ENCODE measurements around the gene SPAG16.

Gene SPAG16

DNA sequence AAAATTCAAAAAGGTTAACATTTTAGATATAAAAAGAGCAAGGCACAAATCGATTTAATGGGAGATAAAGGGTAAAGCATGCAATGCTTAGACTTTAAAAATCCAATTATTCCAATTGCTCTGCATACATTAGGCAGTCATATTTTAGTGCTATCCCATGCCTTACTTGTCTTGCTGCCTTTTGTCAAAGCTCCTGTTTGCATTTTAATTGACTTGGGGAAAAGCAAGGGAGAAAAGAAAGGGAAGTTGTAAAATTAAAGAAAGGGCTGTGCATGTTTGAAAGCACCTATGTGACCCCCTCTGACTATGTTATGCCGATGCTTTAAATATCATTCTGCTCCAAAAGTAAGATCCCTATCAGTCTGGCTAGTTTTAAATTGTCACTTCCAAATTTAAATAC lies 932.9 kb downstream of the SPAG16 start:
- Mint-ChIP-seq H3K27me3 (no peaks in the 10 kb centered on the region), H3K9me3 (no peaks in the 10 kb centered on the region), H3K27ac (no peak overlapping the region), H3K4me3 (no peak overlapping the region), H3K4me1 (no peaks in the 10 kb centered on the region)
- ATAC-seq (no peak), DNase-seq (no peak)

DNA sequence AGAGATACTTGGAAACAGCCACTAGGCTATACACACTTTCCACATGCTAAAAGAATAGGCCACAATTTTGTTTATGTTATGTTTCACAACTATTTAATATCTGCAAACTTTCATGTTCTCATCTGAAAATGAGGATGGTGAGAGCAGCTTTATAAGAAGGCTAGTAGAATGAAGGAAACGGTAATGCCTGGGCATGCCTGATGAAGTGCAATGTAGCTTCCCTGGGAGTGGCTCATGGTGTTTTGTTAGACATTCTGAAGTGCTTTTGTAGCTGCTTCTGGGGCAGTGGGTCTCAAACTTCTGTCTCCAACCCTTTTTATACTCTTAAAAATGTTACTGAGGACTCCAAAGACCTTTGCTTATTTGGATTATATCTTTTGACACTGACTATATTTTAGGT lies 933.3 kb downstream of the SPAG16 start:
- ATAC-seq (no peak), DNase-seq (no peak)
- Mint-ChIP-seq H3K27ac (no peak overlapping the region), H3K4me3 (no peak overlapping the region), H3K4me1 (no peaks in the 10 kb centered on the region), H3K27me3 (no peaks in the 10 kb centered on the region), H3K9me3 (no peaks in the 10 kb centered on the region)

DNA sequence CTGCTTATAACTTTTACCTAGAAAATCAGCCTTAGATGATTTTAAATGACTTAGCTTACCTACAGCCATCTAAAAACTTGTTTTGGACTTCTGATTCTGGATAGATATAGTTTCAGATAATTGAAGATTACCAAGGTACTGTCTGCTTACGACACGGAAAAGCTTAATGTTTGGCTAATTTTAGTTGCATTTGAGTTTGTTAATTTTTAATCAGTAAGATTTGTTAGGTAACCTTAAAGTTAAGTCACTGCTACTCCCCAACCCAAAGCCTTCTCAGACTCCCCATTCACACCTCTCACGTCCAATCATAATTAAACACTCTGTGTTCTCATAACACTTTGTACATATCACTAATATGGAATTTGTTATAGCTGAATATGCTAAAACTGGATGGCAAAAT lies 936.0 kb downstream of the SPAG16 start:
- no peaks in the 10 kb centered on the region for H3K9me3 Mint-ChIP-seq
- DNase-seq (no peak), ATAC-seq (no peak)
- H3K27ac Mint-ChIP-seq: no peak overlapping the region
- no peaks in the 10 kb centered on the region for H3K27me3 Mint-ChIP-seq
- H3K4me1 Mint-ChIP-seq: no peaks in the 10 kb centered on the region
- H3K4me3 Mint-ChIP-seq: no peak overlapping the region

GRCh38 chr2:214226061-214226460 lies 941.8 kb downstream of the SPAG16 start:
- H3K4me3 Mint-ChIP-seq: no peak overlapping the region
- no peak for ATAC-seq
- no peaks in the 10 kb centered on the region for H3K27me3 Mint-ChIP-seq
- no peaks in the 10 kb centered on the region for H3K4me1 Mint-ChIP-seq
- H3K9me3 Mint-ChIP-seq: no peaks in the 10 kb centered on the region
- DNase-seq: no peak
- H3K27ac Mint-ChIP-seq: no peak overlapping the region

- no peak for DNase-seq
- Mint-ChIP-seq H3K4me1 (no peaks in the 10 kb centered on the region), H3K27me3 (no peaks in the 10 kb centered on the region), H3K4me3 (no peak overlapping the region), H3K27ac (no peak overlapping the region), H3K9me3 (no peaks in the 10 kb centered on the region)
- no peak for ATAC-seq
Measured at GRCh38 chr2:214232271-214232670, 948.0 kb downstream of the SPAG16 start.

GRCh38 chr2:214233164-214233563 lies 948.9 kb downstream of the SPAG16 start:
- H3K4me3 Mint-ChIP-seq: no peak overlapping the region
- H3K4me1 Mint-ChIP-seq: no peaks in the 10 kb centered on the region
- H3K27me3 Mint-ChIP-seq: no peaks in the 10 kb centered on the region
- ATAC-seq (no peak), DNase-seq (no peak)
- H3K27ac Mint-ChIP-seq: no peak overlapping the region
- no peaks in the 10 kb centered on the region for H3K9me3 Mint-ChIP-seq

GRCh38 chr2:214242797-214243196 lies 958.5 kb downstream of the SPAG16 start:
- H3K27ac Mint-ChIP-seq: no peak overlapping the region
- H3K4me1 Mint-ChIP-seq: no peaks in the 10 kb centered on the region
- H3K4me3 Mint-ChIP-seq: no peak overlapping the region
- no peaks in the 10 kb centered on the region for H3K9me3 Mint-ChIP-seq
- no peak for ATAC-seq
- no peaks in the 10 kb centered on the region for H3K27me3 Mint-ChIP-seq
- DNase-seq: no peak

DNA sequence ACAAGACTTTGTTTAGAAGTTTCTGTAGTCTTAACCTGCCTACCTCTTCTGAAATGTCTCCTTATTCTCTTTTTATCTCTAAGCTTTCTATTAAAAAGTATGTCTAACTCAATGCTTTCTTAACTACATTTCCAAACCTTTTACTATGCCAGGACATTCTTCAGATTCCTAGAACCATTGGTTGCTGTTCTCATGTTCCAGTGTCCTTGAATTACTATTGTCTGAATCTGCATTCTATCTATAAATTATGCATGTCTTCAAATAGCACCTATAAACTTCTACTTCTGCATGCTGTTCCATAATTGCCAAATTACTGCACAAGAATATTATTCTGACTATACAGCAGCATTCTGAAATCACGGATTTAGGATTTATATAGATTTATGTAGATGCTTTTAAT lies 960.6 kb downstream of the SPAG16 start:
- no peaks in the 10 kb centered on the region for H3K27me3 Mint-ChIP-seq
- no peak for DNase-seq
- no peak for ATAC-seq

DNA sequence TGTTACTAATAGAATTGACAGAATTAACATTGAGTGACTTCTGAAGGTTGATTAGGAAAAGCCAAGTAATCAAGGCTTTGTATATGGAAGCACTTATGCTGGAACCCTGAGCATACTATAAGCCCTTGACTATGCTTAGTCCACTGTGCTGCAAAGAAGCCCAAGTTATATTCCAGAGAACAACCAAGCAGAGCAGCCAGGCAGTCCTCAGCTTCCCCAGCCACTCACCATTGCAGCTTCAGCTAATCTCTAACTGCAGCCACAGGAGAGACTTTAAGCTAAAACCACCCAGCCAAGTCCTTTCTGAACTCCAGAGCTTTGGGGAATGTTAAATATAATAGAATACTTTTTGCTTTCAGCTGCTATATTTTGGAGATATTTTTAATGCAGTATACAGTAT lies 962.2 kb downstream of the SPAG16 start:
- ATAC-seq (no peak), DNase-seq (no peak)
- peaks cover 0 to 8% of the 10 kb centered on the region in 2 donors for H3K9me3 Mint-ChIP-seq
- H3K27ac Mint-ChIP-seq: no peak overlapping the region
- no peaks in the 10 kb centered on the region for H3K27me3 Mint-ChIP-seq
- H3K4me1 Mint-ChIP-seq: no peaks in the 10 kb centered on the region
- H3K4me3 Mint-ChIP-seq: no peak overlapping the region

More for the DNA sequence above, 960.6 kb downstream of the SPAG16 start:
- no peaks in the 10 kb centered on the region for H3K4me1 Mint-ChIP-seq
- no peak overlapping the region for H3K27ac Mint-ChIP-seq
- H3K9me3 Mint-ChIP-seq: peaks cover 0 to 8% of the 10 kb centered on the region in 2 donors
- H3K4me3 Mint-ChIP-seq: no peak overlapping the region

- peaks cover 0 to 8% of the 10 kb centered on the region in 2 donors for H3K9me3 Mint-ChIP-seq
- ATAC-seq (no peak), DNase-seq (no peak)
- H3K4me1 Mint-ChIP-seq: no peaks in the 10 kb centered on the region
- H3K27ac Mint-ChIP-seq: no peak overlapping the region
- no peak overlapping the region for H3K4me3 Mint-ChIP-seq
- H3K27me3 Mint-ChIP-seq: no peaks in the 10 kb centered on the region
Measured at GRCh38 chr2:214247531-214247930, 963.3 kb downstream of the SPAG16 start.

- Mint-ChIP-seq H3K4me3 (no peak overlapping the region), H3K27me3 (no peaks in the 10 kb centered on the region), H3K9me3 (peaks cover 3 to 6% of the 10 kb centered on the region in 2 donors), H3K4me1 (no peaks in the 10 kb centered on the region), H3K27ac (no peak overlapping the region)
- no peak for ATAC-seq
- no peak for DNase-seq
Measured at GRCh38 chr2:214255046-214255445, 970.8 kb downstream of the SPAG16 start.

DNA sequence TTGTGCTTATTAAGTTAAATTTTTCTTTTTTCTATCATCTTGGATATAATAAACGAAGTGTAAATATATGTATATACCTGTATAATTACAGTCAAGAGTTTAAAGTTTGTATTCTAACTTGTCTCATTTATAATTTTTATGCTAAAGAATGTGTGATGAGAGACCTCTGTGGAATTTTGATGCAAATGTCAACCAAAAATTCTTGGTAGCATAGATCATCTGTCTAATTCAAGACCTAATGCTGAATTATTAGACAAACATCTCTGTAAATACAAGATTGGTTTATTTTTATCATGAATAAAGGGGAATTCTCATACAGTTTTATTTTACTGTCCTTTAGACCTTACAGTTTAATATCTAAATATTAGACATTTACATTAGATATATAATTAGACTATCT lies 977.4 kb downstream of the SPAG16 start:
- ATAC-seq (no peak), DNase-seq (no peak)
- Mint-ChIP-seq H3K27me3 (no peaks in the 10 kb centered on the region), H3K4me3 (no peak overlapping the region), H3K27ac (no peak overlapping the region), H3K4me1 (no peaks in the 10 kb centered on the region), H3K9me3 (peaks cover 3 to 6% of the 10 kb centered on the region in 2 donors)

DNA sequence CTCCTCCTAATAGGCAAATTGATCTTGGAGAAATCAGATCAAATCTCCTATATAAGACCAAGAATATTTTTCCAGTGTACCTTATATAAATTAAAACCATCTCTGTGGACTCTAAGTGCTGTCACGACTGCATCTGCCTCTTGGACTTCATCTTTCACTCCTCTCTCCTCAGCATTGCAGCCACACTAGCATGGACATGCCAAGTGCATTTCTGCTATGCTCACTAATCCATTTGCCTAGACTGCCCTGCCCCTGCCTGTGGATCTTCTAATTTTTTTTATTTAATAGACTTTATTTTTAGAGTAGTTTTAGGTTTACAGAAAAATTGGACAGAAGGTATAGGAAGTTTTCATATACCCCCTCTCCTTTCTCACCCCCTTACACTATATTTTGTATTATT lies 979.9 kb downstream of the SPAG16 start:
- H3K9me3 Mint-ChIP-seq: peaks cover 3 to 6% of the 10 kb centered on the region in 2 donors

GRCh38 chr2:214265991-214266489 lies 981.8 kb downstream of the SPAG16 start:
- ATAC-seq (no peak), DNase-seq (no peak)
- Mint-ChIP-seq H3K4me1 (no peaks in the 10 kb centered on the region), H3K27ac (no peak overlapping the region), H3K4me3 (no peak overlapping the region), H3K27me3 (no peaks in the 10 kb centered on the region), H3K9me3 (no peaks in the 10 kb centered on the region)

More for the DNA sequence above, 979.9 kb downstream of the SPAG16 start:
- DNase-seq (no peak), ATAC-seq (no peak)
- H3K4me3 Mint-ChIP-seq: no peak overlapping the region
- no peaks in the 10 kb centered on the region for H3K4me1 Mint-ChIP-seq
- no peaks in the 10 kb centered on the region for H3K27me3 Mint-ChIP-seq
- H3K27ac Mint-ChIP-seq: no peak overlapping the region

GRCh38 chr2:214277880-214278279 lies 993.6 kb downstream of the SPAG16 start:
- Mint-ChIP-seq H3K4me1 (no peaks in the 10 kb centered on the region), H3K9me3 (peaks cover 0 to 15% of the 10 kb centered on the region in 2 donors), H3K4me3 (no peak overlapping the region), H3K27me3 (no peaks in the 10 kb centered on the region), H3K27ac (no peak overlapping the region)
- DNase-seq (no peak), ATAC-seq (no peak)

GRCh38 chr2:214286011-214286410 lies 1001.7 kb downstream of the SPAG16 start:
- H3K4me1 Mint-ChIP-seq: no peaks in the 10 kb centered on the region
- no peak for DNase-seq
- H3K9me3 Mint-ChIP-seq: peaks cover 0 to 5% of the 10 kb centered on the region in 2 donors
- H3K4me3 Mint-ChIP-seq: no peak overlapping the region
- H3K27me3 Mint-ChIP-seq: no peaks in the 10 kb centered on the region
- ATAC-seq: no peak
- no peak overlapping the region for H3K27ac Mint-ChIP-seq

- ATAC-seq (no peak), DNase-seq (no peak)
- H3K27ac Mint-ChIP-seq: no peak overlapping the region
- peaks cover 14 to 17% of the 10 kb centered on the region in 2 donors for H3K9me3 Mint-ChIP-seq
- H3K27me3 Mint-ChIP-seq: no peaks in the 10 kb centered on the region
- no peaks in the 10 kb centered on the region for H3K4me1 Mint-ChIP-seq
- no peak overlapping the region for H3K4me3 Mint-ChIP-seq
Measured at GRCh38 chr2:214293593-214293992, 1009.3 kb downstream of the SPAG16 start.
